DND-41 (cell line): ENCODE measurements around the gene SORCS1.

Source experiments
- ATAC-seq: fragments of 200-7000 bp; cut with Tn5 transposase; 3 replicates; pipeline ENCODE4 v1.9.1; 2021; ENCODE audit warnings: low read depth; ENCODE audit not compliant: insufficient read depth
- DNase-seq: peaks from one replicate; pipeline ENCODE4 v3.0.0-alpha.2; 2020
- H2AFZ ChIP-seq: 2 replicates; pipeline ENCODE4 v1.6.0; 2012; ENCODE audit warnings: low read depth, low read length
- H3K27ac ChIP-seq: 2 replicates; pipeline ENCODE4 v1.5.1; 2012; ENCODE audit warnings: low read length, inconsistent platforms
- H3K27me3 ChIP-seq: fragments of 200-600 bp; sonication (generic); 2 replicates; pipeline ENCODE4 v1.6.0; 2012; ENCODE audit warnings: low read length, mild to moderate bottlenecking, inconsistent platforms; ENCODE audit not compliant: insufficient read depth, poor library complexity
- H3K36me3 ChIP-seq: 2 replicates; pipeline ENCODE4 v1.5.1; 2012; ENCODE audit warnings: low read length, inconsistent platforms; ENCODE audit not compliant: insufficient read depth
- H3K4me1 ChIP-seq: 2 replicates; pipeline ENCODE4 v1.5.1; 2012; ENCODE audit warnings: mild to moderate bottlenecking, low read length; ENCODE audit not compliant: insufficient read depth
- H3K4me2 ChIP-seq: 2 replicates; pipeline ENCODE4 v1.6.0; 2012; ENCODE audit warnings: mild to moderate bottlenecking, moderate library complexity, low read length, inconsistent platforms; ENCODE audit not compliant: insufficient read depth
- H3K4me3 ChIP-seq, 2 experiments: fragments of 200-600 bp in 1 of 2; shearing (Covaris generic) in 1 of 2; 2 replicates each; pipeline ENCODE4 v1.5.1; 2012 to 2016; ENCODE audit warnings: inconsistent platforms in 2 of 2, low read length in 2 of 2, mild to moderate bottlenecking in 2 of 2, low read depth in 1 of 2, moderate library complexity in 1 of 2
- H3K79me2 ChIP-seq: 2 replicates; pipeline ENCODE4 v1.6.0; 2012; ENCODE audit warnings: low read length, inconsistent platforms; ENCODE audit not compliant: insufficient read depth
- H3K9ac ChIP-seq: 2 replicates; pipeline ENCODE4 v1.6.0; 2012; ENCODE audit warnings: low read depth, mild to moderate bottlenecking, inconsistent platforms, low read length, moderate library complexity
- H3K9me3 ChIP-seq: 2 replicates; pipeline ENCODE4 v1.5.1; 2012; ENCODE audit warnings: low read length, moderate library complexity, mild to moderate bottlenecking, inconsistent platforms; ENCODE audit not compliant: insufficient read depth, severe bottlenecking
- H4K20me1 ChIP-seq: 2 replicates; pipeline ENCODE4 v1.6.0; 2012; ENCODE audit warnings: low read length; ENCODE audit not compliant: insufficient read depth
- CTCF ChIP-seq: IDR thresholded peaks from 2 replicates; pipeline ENCODE4 v1.5.1; 2012; ENCODE audit warnings: borderline replicate concordance, low read length, moderate library complexity, mild to moderate bottlenecking; ENCODE audit not compliant: poor library complexity, severe bottlenecking; ENCODE audit errors: extremely low read depth
- EZH2 ChIP-seq: IDR thresholded peaks from 3 replicates; pipeline ENCODE4 v1.6.1; 2012; ENCODE audit warnings: borderline replicate concordance, low read depth, mild to moderate bottlenecking, moderate library complexity, low read length, inconsistent platforms; ENCODE audit not compliant: severe bottlenecking

Gene SORCS1

GRCh38 chr10:107206833-107207232 lies 42.3 kb upstream of the SORCS1 start:
- Histone ChIP-seq H3K4me3 (no peak overlapping the region), H4K20me1 (no peaks in the 10 kb centered on the region), H2AFZ (no peak overlapping the region), H3K9me3 (no peaks in the 10 kb centered on the region), H3K36me3 (no peaks in the 10 kb centered on the region), H3K79me2 (no peaks in the 10 kb centered on the region), H3K27ac (no peak overlapping the region), H3K27me3 (no peaks in the 10 kb centered on the region), H3K4me2 (no peak overlapping the region), H3K9ac (no peak overlapping the region), H3K4me1 (no peaks in the 10 kb centered on the region)
- ATAC-seq (no peak), DNase-seq (no peak)
- TF ChIP-seq CTCF (no peak), EZH2 (no peak)

GRCh38 chr10:107169516-107169915 lies 5.0 kb upstream of the SORCS1 start:
- H3K9ac ChIP-seq = no peak overlapping the region
- H3K9me3 ChIP-seq = peaks cover 4% of the 10 kb centered on the region
- TF ChIP-seq EZH2 = no peak
- TF ChIP-seq CTCF = no peak
- H3K4me2 ChIP-seq = no peak overlapping the region
- no peaks in the 10 kb centered on the region for H3K27me3 ChIP-seq
- H3K27ac ChIP-seq = no peak overlapping the region
- ATAC-seq (no peak), DNase-seq (no peak)
- H2AFZ ChIP-seq = no peak overlapping the region
- no peaks in the 10 kb centered on the region for H4K20me1 ChIP-seq
- no peak overlapping the region for H3K4me3 ChIP-seq
- H3K36me3 ChIP-seq = no peaks in the 10 kb centered on the region
- H3K79me2 ChIP-seq = no peaks in the 10 kb centered on the region
- no peaks in the 10 kb centered on the region for H3K4me1 ChIP-seq

- no peaks in the 10 kb centered on the region for H3K27me3 ChIP-seq
- H3K36me3 ChIP-seq = no peaks in the 10 kb centered on the region
- H3K79me2 ChIP-seq = no peaks in the 10 kb centered on the region
- no peak overlapping the region for H3K9ac ChIP-seq
- H3K4me3 ChIP-seq = no peak overlapping the region
- H3K27ac ChIP-seq = no peak overlapping the region
- no peak overlapping the region for H3K4me2 ChIP-seq
- H3K4me1 ChIP-seq = no peaks in the 10 kb centered on the region
- H3K9me3 ChIP-seq = peaks cover 7% of the 10 kb centered on the region
- H4K20me1 ChIP-seq = no peaks in the 10 kb centered on the region
- no peak overlapping the region for H2AFZ ChIP-seq
- no peak for TF ChIP-seq CTCF
- no peak for TF ChIP-seq EZH2
- ATAC-seq (no peak), DNase-seq (no peak)
Observed at GRCh38 chr10:107168738-107169137, 4.2 kb upstream of the SORCS1 start.

GRCh38 chr10:107166403-107166802 lies 1.9 kb upstream of the SORCS1 start:
- H3K9me3 ChIP-seq = peaks cover 8% of the 10 kb centered on the region
- no peak overlapping the region for H2AFZ ChIP-seq
- no peaks in the 10 kb centered on the region for H3K79me2 ChIP-seq
- no peak for ATAC-seq
- H3K4me3 ChIP-seq = no peak overlapping the region
- H4K20me1 ChIP-seq = no peaks in the 10 kb centered on the region
- H3K9ac ChIP-seq = no peak overlapping the region
- DNase-seq = no peak
- H3K27me3 ChIP-seq = no peaks in the 10 kb centered on the region
- H3K36me3 ChIP-seq = no peaks in the 10 kb centered on the region
- no peaks in the 10 kb centered on the region for H3K4me1 ChIP-seq
- H3K27ac ChIP-seq = no peak overlapping the region
- TF ChIP-seq CTCF = no peak
- no peak for TF ChIP-seq EZH2
- no peak overlapping the region for H3K4me2 ChIP-seq
